GM12892 (cell line): ENCODE data around the gene KIF26B.

Experiments
- POLR2A ChIP-seq: IDR thresholded peaks from 2 replicates; pipeline ENCODE4 v1.6.1; 2011; ENCODE audit warnings: low read depth, low read length, control low read depth
- POLR2AphosphoS5 ChIP-seq: IDR thresholded peaks from 2 replicates; pipeline ENCODE4 v1.6.1; 2011; ENCODE audit warnings: low read depth, low read length, control low read depth
- TAF1 ChIP-seq: IDR thresholded peaks from 2 replicates; pipeline ENCODE4 v1.6.1; 2011; ENCODE audit warnings: low read depth, mild to moderate bottlenecking, control low read depth, low read length, borderline replicate concordance

DNA sequence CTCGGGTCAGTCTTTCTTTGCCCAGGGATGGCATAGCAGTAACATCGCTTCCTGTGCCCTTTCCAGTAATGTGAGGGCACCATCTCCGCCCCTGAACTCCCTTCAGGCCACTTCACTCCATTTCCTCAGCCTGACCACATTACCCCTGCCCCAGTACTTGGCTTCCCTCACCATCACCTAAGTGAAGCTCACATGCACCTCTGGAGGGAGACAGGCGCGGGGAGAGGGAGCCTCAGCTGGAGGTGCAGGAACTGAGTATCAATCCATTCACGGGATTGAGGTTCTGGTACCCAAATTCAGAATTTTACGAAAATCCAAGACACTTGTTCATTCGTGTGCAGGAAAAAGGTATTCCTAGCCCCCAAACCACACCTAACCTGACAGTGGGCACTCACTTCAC, 540.4 kb downstream of the KIF26B start:
- TF ChIP-seq POLR2AphosphoS5 (no peak), POLR2A (no peak), TAF1 (no peak)
